Epithelial cell of esophagus (primary cell): Measurements from ENCODE around the gene PNN.
"Not testable (repeated sequence)": the region's sequence is repeated elsewhere in the genome, so short reads cannot be mapped to it uniquely, and the experiment has no call there.

Source experiments
- DNase-seq: peaks from one replicate; pipeline ENCODE4 v3.0.0; 2010; ENCODE audit warnings: low read depth
- H3K4me3 ChIP-seq: 2 replicates; pipeline ENCODE4 v1.5.1; 2011; ENCODE audit warnings: mild to moderate bottlenecking, low read length, control low read depth
- CTCF ChIP-seq: IDR thresholded peaks from 2 replicates; pipeline ENCODE4 v1.5.1; 2011; ENCODE audit warnings: low read depth, mild to moderate bottlenecking, low read length, control low read depth, inconsistent platforms; ENCODE audit not compliant: insufficient read depth; ENCODE audit errors: missing control alignments

The PNN gene

GRCh38 chr14:39157491-39157890 lies 17.6 kb upstream of the PNN start:
- DNase-seq, result no peak
- no peak for TF ChIP-seq CTCF
- no peak overlapping the region for H3K4me3 ChIP-seq

GRCh38 chr14:39158222-39158858 lies 16.7 kb upstream of the PNN start:
- H3K4me3 ChIP-seq, result no peak overlapping the region
- DNase-seq, result no peak
- no peak for TF ChIP-seq CTCF

GRCh38 chr14:39160494-39160893 lies 14.6 kb upstream of the PNN start:
- DNase-seq, result no peak
- no peak overlapping the region for H3K4me3 ChIP-seq
- TF ChIP-seq CTCF, result no peak

GRCh38 chr14:39167797-39168320 lies 7.2 kb upstream of the PNN start:
- not testable (repeated sequence) for DNase-seq, H3K4me3 ChIP-seq

- peak overlapping the region; percentile 67 for H3K4me3 ChIP-seq
- no peak for DNase-seq
- TF ChIP-seq CTCF, result no peak
Measured at GRCh38 chr14:39168591-39168990, 6.5 kb upstream of the PNN start.

GRCh38 chr14:39169541-39169900 lies 5.5 kb upstream of the PNN start:
- no peak for TF ChIP-seq CTCF
- peak; percentile 45 for DNase-seq
- peak overlapping the region; percentile 67 for H3K4me3 ChIP-seq

GRCh38 chr14:39173198-39173597 lies 1.9 kb upstream of the PNN start:
- TF ChIP-seq CTCF, result no peak
- H3K4me3 ChIP-seq, result no peak overlapping the region
- no peak for DNase-seq
